ENCODE data around the gene CHRNB1.

The CHRNB1 gene

DNA sequence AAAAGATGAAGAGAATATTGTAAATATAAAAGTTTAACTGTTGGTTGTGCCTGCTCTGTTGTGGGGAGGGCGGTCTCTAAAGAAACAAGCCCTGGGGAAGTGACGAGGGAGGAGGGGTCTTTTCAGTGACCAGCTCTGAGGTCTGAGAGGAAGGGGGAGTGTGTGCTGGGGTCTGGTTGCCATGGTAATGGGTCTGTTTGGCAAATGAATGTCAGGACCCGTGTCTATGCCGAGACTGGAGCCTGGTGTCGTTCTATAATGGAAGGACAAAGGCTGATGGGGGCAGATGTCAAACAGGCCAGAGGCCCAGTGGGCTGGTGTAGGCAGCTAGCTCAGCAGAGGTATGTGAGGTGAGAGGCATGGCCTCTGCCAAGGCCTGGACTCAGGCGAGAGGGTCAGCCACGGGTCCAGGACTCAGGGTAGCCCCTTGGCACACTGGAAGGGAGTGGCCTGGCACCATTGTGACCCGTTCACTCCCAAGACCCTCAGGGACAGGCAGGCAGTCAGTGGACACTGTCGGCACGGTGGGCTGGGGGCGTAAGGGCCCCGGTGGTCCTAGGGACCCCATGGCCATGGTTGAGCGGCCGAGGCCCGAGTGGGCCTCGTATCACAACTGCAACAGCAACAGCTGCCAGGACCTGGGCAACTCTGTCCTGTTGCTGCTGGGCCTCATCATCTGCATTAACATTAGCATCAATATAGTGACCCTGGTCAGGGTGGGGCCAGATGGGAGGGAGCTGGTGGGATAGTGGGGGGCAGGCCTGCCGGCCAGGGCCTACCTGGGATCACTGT lies 24.8 kb upstream of the CHRNB1 start, which contains the start of gene SPEM1:
Gene SPEM1 (plus strand): TSS at position 506 of the 792 bp plus-strand sequence. CDS start 61 bp downstream, at position 567.
- H3K9me3 ChIP-seq (ENCODE audit: control insufficient read depth, insufficient read depth, low read depth, low read length), result no peaks in the 10 kb centered on the region
- peaks cover 0 to 35% of the 10 kb centered on the region in 2 experiments; a peak in 1 of 3 replicates for H3K36me3 ChIP-seq (ENCODE audit: control insufficient read depth in 2 of 2, insufficient read depth in 1 of 2, low read length in 2 of 2)
- POLR2A ChIA-PET, result interaction anchor here (1.1 to 1.3 kb wide), 3 partner anchors 15 to 16 kb away, joined by 3 to 6 read pairs (median 4); partner anchors contain the start of genes TMEM102 and TMEM256
- H3K4me1 ChIP-seq (ENCODE audit: control insufficient read depth, insufficient read depth, low read length), result no peaks in the 10 kb centered on the region
- TF ChIP-seq ZNF600 (tag by site-specific recombination; IDR thresholded peaks at IDR 0.05) (no peak), ZBTB7A (tag by site-specific recombination; IDR thresholded peaks at IDR 0.05; ENCODE audit: low read depth) (no peak), ZNF660 (tag by site-specific recombination; IDR thresholded peaks at IDR 0.05) (no peak), BCL11A (tag by site-specific recombination; IDR thresholded peaks at IDR 0.05; ENCODE audit: low read depth) (no peak), ZNF10 (tag by site-specific recombination; IDR thresholded peaks at IDR 0.05) (no peak), ZNF132 (tag by site-specific recombination; IDR thresholded peaks at IDR 0.05; ENCODE audit: borderline replicate concordance) (no peak), ZNF174 (tag by site-specific recombination; IDR thresholded peaks at IDR 0.05) (no peak)
- TF ChIP-seq, protein P1, sequence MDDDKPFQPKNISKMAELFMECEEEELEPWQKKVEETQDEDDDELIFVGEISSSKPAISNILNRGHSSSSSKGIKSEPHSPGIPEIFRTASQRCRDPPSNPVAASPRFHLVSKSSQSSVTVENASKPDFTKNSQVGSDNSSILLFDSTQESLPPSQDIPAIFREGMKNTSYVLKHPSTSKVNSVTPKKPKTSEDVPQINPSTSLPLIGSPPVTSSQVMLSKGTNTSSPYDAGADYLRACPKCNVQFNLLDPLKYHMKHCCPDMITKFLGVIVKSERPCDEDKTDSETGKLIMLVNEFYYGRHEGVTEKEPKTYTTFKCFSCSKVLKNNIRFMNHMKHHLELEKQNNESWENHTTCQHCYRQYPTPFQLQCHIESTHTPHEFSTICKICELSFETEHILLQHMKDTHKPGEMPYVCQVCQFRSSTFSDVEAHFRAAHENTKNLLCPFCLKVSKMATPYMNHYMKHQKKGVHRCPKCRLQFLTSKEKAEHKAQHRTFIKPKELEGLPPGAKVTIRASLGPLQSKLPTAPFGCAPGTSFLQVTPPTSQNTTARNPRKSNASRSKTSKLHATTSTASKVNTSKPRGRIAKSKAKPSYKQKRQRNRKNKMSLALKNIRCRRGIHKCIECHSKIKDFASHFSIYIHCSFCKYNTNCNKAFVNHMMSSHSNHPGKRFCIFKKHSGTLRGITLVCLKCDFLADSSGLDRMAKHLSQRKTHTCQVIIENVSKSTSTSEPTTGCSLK (tag by site-specific recombination; IDR thresholded peaks at IDR 0.05), result no peak
- TF ChIP-seq, protein P2, sequence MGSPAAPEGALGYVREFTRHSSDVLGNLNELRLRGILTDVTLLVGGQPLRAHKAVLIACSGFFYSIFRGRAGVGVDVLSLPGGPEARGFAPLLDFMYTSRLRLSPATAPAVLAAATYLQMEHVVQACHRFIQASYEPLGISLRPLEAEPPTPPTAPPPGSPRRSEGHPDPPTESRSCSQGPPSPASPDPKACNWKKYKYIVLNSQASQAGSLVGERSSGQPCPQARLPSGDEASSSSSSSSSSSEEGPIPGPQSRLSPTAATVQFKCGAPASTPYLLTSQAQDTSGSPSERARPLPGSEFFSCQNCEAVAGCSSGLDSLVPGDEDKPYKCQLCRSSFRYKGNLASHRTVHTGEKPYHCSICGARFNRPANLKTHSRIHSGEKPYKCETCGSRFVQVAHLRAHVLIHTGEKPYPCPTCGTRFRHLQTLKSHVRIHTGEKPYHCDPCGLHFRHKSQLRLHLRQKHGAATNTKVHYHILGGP (tag by site-specific recombination; IDR thresholded peaks at IDR 0.05), result no peak
- CTCF ChIA-PET, result interaction anchor here (0.7 kb wide), 1 partner anchor 20 kb away, joined by 3 read pairs; no protein-coding TSS in a partner anchor
- H3K4me3 ChIP-seq (ENCODE audit: low read depth, low read length), result no peak within 1 kb of the TSS
- H3K27ac ChIP-seq (ENCODE audit: extremely low read depth, low read depth, low read length), result no peak within 1 kb of the TSS

DNA sequence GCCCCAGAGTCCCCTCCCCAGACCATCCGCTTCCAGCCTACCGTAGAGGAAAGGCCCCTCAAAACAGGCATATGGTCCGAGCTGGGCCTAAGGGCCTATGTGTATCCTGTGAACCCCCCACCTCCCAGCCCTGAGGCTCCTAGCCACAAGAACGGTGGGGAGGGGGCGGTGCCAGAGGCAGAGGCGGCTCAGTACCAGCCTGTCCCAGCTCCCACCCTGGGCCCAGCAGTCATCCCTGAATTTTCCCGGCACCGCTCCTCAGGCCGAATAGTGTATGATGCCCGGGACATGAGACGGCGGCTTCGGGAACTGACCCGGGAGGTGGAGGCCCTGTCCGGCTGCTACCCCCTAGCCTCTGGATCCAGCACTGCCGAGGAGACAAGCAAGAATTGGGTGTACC lies 23.7 kb upstream of the CHRNB1 start:
- H3K27ac ChIP-seq (ENCODE audit: extremely low read depth, low read depth, low read length), result no peak overlapping the region
- no peaks in the 10 kb centered on the region for H3K4me1 ChIP-seq (ENCODE audit: control insufficient read depth, insufficient read depth, low read length)
- peaks cover 0 to 24% of the 10 kb centered on the region in 2 experiments; a peak in 1 of 3 replicates for H3K36me3 ChIP-seq (ENCODE audit: control insufficient read depth in 2 of 2, insufficient read depth in 1 of 2, low read length in 2 of 2)
- H3K9me3 ChIP-seq (ENCODE audit: control insufficient read depth, insufficient read depth, low read depth, low read length), result no peaks in the 10 kb centered on the region
- H3K4me3 ChIP-seq (ENCODE audit: low read depth, low read length), result no peak overlapping the region
- ChIA-PET CTCF (no interaction called here), POLR2A (interaction anchor here (1.1 to 1.3 kb wide), 2 partner anchors 13 to 17 kb away, joined by 4 to 6 read pairs; partner anchors contain the start of genes TMEM102 and TMEM256)
- no peak for TF ChIP-seq ZNF792 (tag by site-specific recombination; IDR thresholded peaks at IDR 0.05)

- Histone ChIP-seq H3K27ac (ENCODE audit: extremely low read depth, low read depth, low read length) (no peak overlapping the region), H3K4me1 (ENCODE audit: control insufficient read depth, insufficient read depth, low read length) (no peaks in the 10 kb centered on the region), H3K4me3 (ENCODE audit: low read depth, low read length) (no peak overlapping the region), H3K9me3 (ENCODE audit: control insufficient read depth, insufficient read depth, low read depth, low read length) (no peaks in the 10 kb centered on the region), H3K36me3 (ENCODE audit: control insufficient read depth in 2 of 2, insufficient read depth in 1 of 2, low read length in 2 of 2) (peaks cover 0 to 2% of the 10 kb centered on the region in 2 experiments; a peak in 1 of 3 replicates)
- 0 out of 2 replicates have a peak, but pooled peaks have one; percentile 12 for TF ChIP-seq ZBTB17 (tag by site-specific recombination; IDR thresholded peaks at IDR 0.05)
- TF ChIP-seq ZNF571 (tag by site-specific recombination; IDR thresholded peaks at IDR 0.05), result no peak
- POLR2A ChIA-PET, result interaction anchor here (0.7 to 1.0 kb wide), 3 partner anchors 12 to 19 kb away, joined by 3 to 4 read pairs (median 4); partner anchors contain the start of gene TMEM256
- CTCF ChIA-PET, result interaction anchor here (0.7 to 1.8 kb wide), 3 partner anchors 11 to 163 kb away, joined by 4 to 9 read pairs (median 6); no protein-coding TSS in a partner anchor
These were observed 21.2 kb upstream of the CHRNB1 start for GRCh38 chr17:7423679-7424078.

DNA sequence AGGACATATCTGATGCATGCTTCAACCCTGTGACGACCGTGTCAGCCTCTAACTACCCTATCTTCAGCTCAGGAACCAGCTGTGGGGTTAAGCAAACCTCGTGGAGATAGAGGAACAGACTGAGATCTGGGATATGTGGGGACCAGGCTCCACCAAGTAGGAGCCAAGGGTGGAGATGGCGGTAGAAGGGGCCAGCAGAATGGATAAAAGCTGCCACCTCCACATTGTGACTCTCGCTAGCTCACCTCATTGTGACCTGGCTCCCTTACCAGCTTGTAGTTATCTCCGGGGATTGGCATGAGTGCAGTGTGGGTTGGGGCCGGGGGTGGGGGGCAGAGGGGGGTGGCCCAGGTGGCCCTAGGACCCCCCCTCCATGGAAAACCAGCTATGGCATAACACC lies 19.5 kb upstream of the CHRNB1 start, which contains the start of gene SPEM2:
Gene SPEM2 (plus strand): TSS at position 301 of the 400 bp plus-strand sequence. CDS start 73 bp downstream, at position 374.
- H3K27ac ChIP-seq (ENCODE audit: extremely low read depth, low read depth, low read length), result no peak within 1 kb of the TSS
- CTCF ChIA-PET, result interaction anchor here (1.2 to 1.8 kb wide), 3 partner anchors 11 to 136 kb away, joined by 6 to 9 read pairs (median 7); no protein-coding TSS in a partner anchor
- no peaks in the 10 kb centered on the region for H3K36me3 ChIP-seq (ENCODE audit: control insufficient read depth in 2 of 2, insufficient read depth in 1 of 2, low read length in 2 of 2)
- H3K9me3 ChIP-seq (ENCODE audit: control insufficient read depth, insufficient read depth, low read depth, low read length), result no peaks in the 10 kb centered on the region
- H3K4me1 ChIP-seq (ENCODE audit: control insufficient read depth, insufficient read depth, low read length), result no peaks in the 10 kb centered on the region
- no peak within 1 kb of the TSS for H3K4me3 ChIP-seq (ENCODE audit: low read depth, low read length)
- POLR2A ChIA-PET, result interaction anchor here (2.1 kb wide), 1 partner anchor 21 kb away, joined by 9 read pairs; the partner anchor contains the start of gene TMEM256
- TF ChIP-seq GFI1B (tag by site-specific recombination; IDR thresholded peaks at IDR 0.05) (no peak), SP3 (tag by site-specific recombination; IDR thresholded peaks at IDR 0.05) (no peak), ZNF449 (tag by site-specific recombination; IDR thresholded peaks at IDR 0.05) (no peak), PRDM6 (tag by site-specific recombination; IDR thresholded peaks at IDR 0.05) (no peak), ZNF548 (tag by site-specific recombination; IDR thresholded peaks at IDR 0.05) (no peak)
